ENCODE measurements around the gene RPRML. TPM values are rescaled to one million over a fixed set of nuclear protein-coding genes. Genes with fewer than 3 reads are reported as not detected.

Gene RPRML
- polyA plus RNA-seq, 2 of the 4 experiments (the other 2 are of a cell fraction), result 0.10 TPM

GRCh38 chr17:46986366-46986765 is 7.3 kb upstream of the RPRML start (continued):
- no peak for TF ChIP-seq REST (IDR thresholded peaks at IDR 0.05)

GRCh38 chr17:46984892-46985291 is 5.8 kb upstream of the RPRML start:
- Histone ChIP-seq H3K27ac (no peak overlapping the region), H3K4me2 (no peak overlapping the region), H3K4me1 (no peaks in the 10 kb centered on the region), H3K4me3 (no peak overlapping the region), H3K9me3 (no peaks in the 10 kb centered on the region)
- FAIRE-seq, result no peak
- ATAC-seq, result no peak
- WGBS (ENCODE audit: missing lambda C conversion rate), result 16% methylated on average over 5 of the region's 5 CpGs
- TF ChIP-seq CHD4 (IDR thresholded peaks at IDR 0.05; ENCODE audit: borderline replicate concordance) (no peak), TFCP2L1 (CRISPR knock-in tag; IDR thresholded peaks at IDR 0.05) (no peak)
- ChIA-PET CTCF (interaction anchor here (0.9 to 3.0 kb wide), 5 partner anchors 10 to 331 kb away, joined by 3 to 14 read pairs (median 3); no protein-coding TSS in a partner anchor), POLR2A (no interaction called here)
- DNase-seq (ENCODE audit: low read depth in 1 of 2, low spot score in 1 of 2), result no peak

- DNase-seq (ENCODE audit: low read depth in 1 of 2, low spot score in 1 of 2) (no peak), FAIRE-seq (no peak), ATAC-seq (no peak)
- CTCF ChIA-PET, result interaction anchor here (0.9 to 3.0 kb wide), 5 partner anchors 11 to 331 kb away, joined by 3 to 14 read pairs (median 3); no protein-coding TSS in a partner anchor
- POLR2A ChIA-PET, result no interaction called here
- Histone ChIP-seq H3K27ac (no peak overlapping the region), H3K4me2 (no peak overlapping the region), H3K9me3 (no peaks in the 10 kb centered on the region), H3K4me1 (no peaks in the 10 kb centered on the region), H3K4me3 (no peak overlapping the region)
- 41% methylated on average over 6 of the region's 6 CpGs for WGBS (ENCODE audit: missing lambda C conversion rate)
- TF ChIP-seq HOXB13 (CRISPR knock-in tag; IDR thresholded peaks at IDR 0.05; ENCODE audit: low read depth), result no peak
- no peak for TF ChIP-seq CTCF (IDR thresholded peaks at IDR 0.05)
- TF ChIP-seq FOSL2 (IDR thresholded peaks at IDR 0.05), result no peak
- no peak for TF ChIP-seq FOSL2 (CRISPR knock-in tag; IDR thresholded peaks at IDR 0.05)
- TF ChIP-seq RARB (CRISPR knock-in tag; IDR thresholded peaks at IDR 0.05), result no peak
- no peak for TF ChIP-seq MYC (IDR thresholded peaks at IDR 0.05; ENCODE audit: borderline replicate concordance, low read length)
- TF ChIP-seq JUNB (IDR thresholded peaks at IDR 0.05), result no peak
- no peak for TF ChIP-seq MAFK (IDR thresholded peaks at IDR 0.05; ENCODE audit: partially characterized antibody)
- no peak for TF ChIP-seq CBX8 (IDR thresholded peaks at IDR 0.05)
- no peak for TF ChIP-seq TFCP2L1 (CRISPR knock-in tag; IDR thresholded peaks at IDR 0.05)
- no peak for TF ChIP-seq ZC3H11A (IDR thresholded peaks at IDR 0.05)
- TF ChIP-seq ESRRA (IDR thresholded peaks at IDR 0.05; ENCODE audit: borderline replicate concordance, low read length), result no peak
- no peak for TF ChIP-seq NR3C1 (IDR thresholded peaks at IDR 0.05)
- TF ChIP-seq POLR2AphosphoS2 (conservative IDR thresholded peaks at IDR 0.05; ENCODE audit: low read length), result no peak
- TF ChIP-seq HES2 (IDR thresholded peaks at IDR 0.05), result no peak
Measured at GRCh38 chr17:46984341-46984740, 5.3 kb upstream of the RPRML start.

- no peak overlapping the region for H3K27ac ChIP-seq
- ATAC-seq (no peak), FAIRE-seq (no peak), DNase-seq (ENCODE audit: low read depth in 1 of 2, low spot score in 1 of 2) (no peak)
- no peak overlapping the region for H3K4me2 ChIP-seq
- H3K4me3 ChIP-seq, result no peak overlapping the region
- POLR2A ChIA-PET, result no interaction called here
- TF ChIP-seq ZC3H11A (IDR thresholded peaks at IDR 0.05) (no peak), REST (IDR thresholded peaks at IDR 0.05) (peak; percentile 73; the same call in 1 of the 2 replicates), SREBF2 (IDR thresholded peaks at IDR 0.05) (no peak)
- H3K4me1 ChIP-seq, result no peaks in the 10 kb centered on the region
- WGBS (ENCODE audit: missing lambda C conversion rate), result 50% methylated on average over 6 of the region's 6 CpGs
- H3K9me3 ChIP-seq, result no peaks in the 10 kb centered on the region
- CTCF ChIA-PET, result interaction anchor here (0.6 to 3.0 kb wide), 7 partner anchors 11 to 332 kb away, joined by 3 to 14 read pairs (median 3); no protein-coding TSS in a partner anchor
Measured at GRCh38 chr17:46983782-46984181, 4.7 kb upstream of the RPRML start.

Data from A549 (cell line).